HepG2 (cell line): ENCODE data around the gene NPDC1. TPM values are rescaled to one million over a fixed set of nuclear protein-coding genes. Genes with fewer than 3 reads are reported as not detected.

ENCODE experiments used
- ATAC-seq: fragments of 200-7000 bp; cut with Tn5 transposase; 3 replicates; pipeline ENCODE4 v1.9.1; 2020; ENCODE audit warnings: mild to moderate bottlenecking, moderate library complexity
- BruUV-seq: library from RNA; stranded (reverse); fragments of 400-500 nt; replicated peaks from 2 replicates; lab custom pipeline; 2021; lab: Mats Ljungman, UMichigan
- CTCF ChIA-PET: fragments of 300-600 bp; formaldehyde crosslinking; extraction: SDS; loops from one replicate; lab custom pipeline; 2021; ENCODE audit warnings: low total read pairs, inconsistent platforms, low intra/inter-chr PET ratio; lab: Yijun Ruan, JAX
- POLR2A ChIA-PET: fragments of 350-600 bp; sonication (Branson Sonifier 250); formaldehyde crosslinking; loops from one replicate; lab custom pipeline; 2020; ENCODE audit warnings: antibody characterized with exemption, inconsistent platforms; lab: Yijun Ruan, JAX
- DNase-seq: peaks from one replicate; pipeline ENCODE4 v3.0.0-alpha.2; 2015; ENCODE audit warnings: low spot score
- FAIRE-seq: peaks from 3 replicates; lab custom pipeline; 2011; peaks lifted over from hg19 to GRCh38; lab: Jason Lieb, UNC
- H2AFZ ChIP-seq: one replicate; pipeline ENCODE4 v1.6.1; 2011; ENCODE audit warnings: low read length, inconsistent platforms
- H3K27ac ChIP-seq: fragments of 300-600 bp; 3 replicates; pipeline ENCODE4 v1.8.0; 2011; ENCODE audit warnings: mixed run types, mild to moderate bottlenecking, mixed read lengths, low read length, inconsistent platforms; ENCODE audit not compliant: insufficient read depth; ENCODE audit errors: extremely low read length
- H3K27me3 ChIP-seq, 2 experiments: fragments of 200-600 bp in 1 of 2; 2 replicates in 1 of 2; 3 replicates in 1 of 2; pipeline versions ENCODE4 v1.6.0 to v1.8.0; 2011; ENCODE audit warnings: low read length in 2 of 2, mild to moderate bottlenecking in 2 of 2, moderate library complexity in 2 of 2, inconsistent platforms in 1 of 2; ENCODE audit not compliant: insufficient read depth in 2 of 2, control insufficient read depth in 1 of 2
- H3K36me3 ChIP-seq, 2 experiments: fragments of 200-600 bp in 1 of 2; replicated peaks in 1 of 2; 2 replicates in 1 of 2; 3 replicates in 1 of 2; pipeline versions ENCODE4 v1.5.1 to v1.8.0; 2011; ENCODE audit warnings: low read length in 2 of 2, inconsistent platforms in 1 of 2; ENCODE audit not compliant: insufficient read depth in 2 of 2, control insufficient read depth in 1 of 2
- H3K4me1 ChIP-seq: 2 replicates; pipeline ENCODE4 v1.5.1; 2012; ENCODE audit warnings: low read length, inconsistent platforms; ENCODE audit not compliant: insufficient read depth
- H3K4me2 ChIP-seq: 2 replicates; pipeline ENCODE4 v1.6.0; 2011; ENCODE audit warnings: low read depth, low read length, inconsistent platforms
- H3K4me3 ChIP-seq, 3 experiments: fragments of 200-600 bp in 1 of 3; sonication (generic), shearing (Covaris generic) in 1 of 3; replicated peaks in 1 of 3; 2 replicates each; pipeline ENCODE4 v1.5.1; 2011 to 2016; ENCODE audit warnings: low read length in 3 of 3, inconsistent platforms in 2 of 3, low read depth in 2 of 3, mild to moderate bottlenecking in 2 of 3, control low read depth in 1 of 3, mixed read lengths in 1 of 3; ENCODE audit not compliant: insufficient read depth in 1 of 3
- H3K79me2 ChIP-seq: one replicate; pipeline ENCODE4 v1.6.1; 2011; ENCODE audit warnings: low read length, inconsistent platforms; ENCODE audit not compliant: insufficient read depth
- H3K9ac ChIP-seq: 2 replicates; pipeline ENCODE4 v1.6.0; 2011; ENCODE audit warnings: mild to moderate bottlenecking, low read depth, low read length, inconsistent platforms; ENCODE audit not compliant: insufficient read depth
- H3K9me3 ChIP-seq: 2 replicates; pipeline ENCODE4 v1.5.1; 2012; ENCODE audit warnings: mild to moderate bottlenecking, low read length
- H4K20me1 ChIP-seq: 2 replicates; pipeline ENCODE4 v1.6.0; 2011; ENCODE audit warnings: inconsistent platforms, mild to moderate bottlenecking, low read length, moderate library complexity; ENCODE audit not compliant: insufficient read depth
- ATAD3A ChIP-seq: sonication (generic); formaldehyde crosslinking; IDR thresholded peaks from 2 replicates; pipeline ENCODE4 v1.4.0; 2020; ENCODE audit warnings: missing genetic modification reagents
- ATF7-NPFF ChIP-seq: sonication (generic); formaldehyde crosslinking; IDR thresholded peaks from 2 replicates; pipeline ENCODE4 v1.8.1; 2023; ENCODE audit warnings: mild to moderate bottlenecking, low read depth, missing genetic modification reagents, moderate library complexity
- CENPT ChIP-seq: sonication (generic); formaldehyde crosslinking; IDR thresholded peaks from 2 replicates; pipeline ENCODE4 v1.8.0; 2022; ENCODE audit warnings: low read depth, mild to moderate bottlenecking, moderate library complexity, missing genetic modification reagents
- ELF3 ChIP-seq: IDR thresholded peaks from 2 replicates; pipeline ENCODE4 v1.6.1; 2016; ENCODE audit warnings: missing genetic modification reagents, missing compliant biosample characterization
- HNRNPK ChIP-seq: fragments of 200-400 bp; formaldehyde crosslinking; IDR thresholded peaks from 2 replicates; pipeline ENCODE4 v1.6.1; 2018; ENCODE audit warnings: low read length, low read depth, moderate library complexity, mild to moderate bottlenecking; ENCODE audit not compliant: poor library complexity, severe bottlenecking
- HNRNPL ChIP-seq: fragments of 200-400 bp; formaldehyde crosslinking; IDR thresholded peaks from 2 replicates; pipeline ENCODE4 v1.6.1; 2017; ENCODE audit warnings: mild to moderate bottlenecking, low read depth, low read length
- JARID2 ChIP-seq: sonication (generic); formaldehyde crosslinking; IDR thresholded peaks from 2 replicates; pipeline ENCODE4 v1.8.1; 2023; ENCODE audit warnings: missing genetic modification reagents, inconsistent platforms; ENCODE audit not compliant: insufficient replicate concordance
- SCMH1 ChIP-seq: sonication (generic); formaldehyde crosslinking; IDR thresholded peaks from 2 replicates; pipeline ENCODE4 v1.9.0; 2021; ENCODE audit warnings: missing genetic modification reagents, mild to moderate bottlenecking, borderline replicate concordance
- XBP1 ChIP-seq: sonication (generic); formaldehyde crosslinking; IDR thresholded peaks from 2 replicates; pipeline ENCODE4 v1.5.0; 2020; ENCODE audit warnings: missing genetic modification reagents
- ZNF17 ChIP-seq: sonication (generic); formaldehyde crosslinking; IDR thresholded peaks from 2 replicates; pipeline ENCODE4 v1.5.0; 2020; ENCODE audit warnings: mild to moderate bottlenecking, missing genetic modification reagents
- ZNF230 ChIP-seq: sonication (generic); formaldehyde crosslinking; IDR thresholded peaks from 2 replicates; pipeline ENCODE4 v1.4.0; 2020; ENCODE audit warnings: mild to moderate bottlenecking, missing genetic modification reagents
- WGBS: methylation state at CpG from one replicate; pipeline ENCODE4 v1.1.6; 2017; ENCODE audit warnings: low lambda C conversion rate; 5-methylcytosine and 5-hydroxymethylcytosine counted together
- in situ Hi-C: cut with HindIII; loops from 2 replicates; pipeline ENCODE4 v1.10.0; 2017; ENCODE audit warnings: low pct_unique_long_range_greater_than_20kb; ENCODE audit not compliant: extremely low pct_ligation_motif_present
- intact Hi-C: fragments of 100-400 bp; cut with micrococcal nuclease; formaldehyde crosslinking; loops from one replicate; pipeline ENCODE4 v1.10.0; 2022; ENCODE audit not compliant: unreplicated experiment
- polyA plus RNA-seq, 8 experiments: library from polyadenylated mRNA; depleted of rRNA in 3 of 8; stranded (reverse) in 7 of 8; unstranded in 1 of 8; fragments of >200 nt; fragmentation: Illumina TruSeq in 4 of 8; extraction: Trizol in 4 of 8; gene quantifications; 2 replicates each; pipeline versions ENCODE4 v1.2.1 to v1.2.3, GENCODE V29; 2011 to 2016; ENCODE audit warnings: low read depth in 4 of 8, missing spikeins in 1 of 8, mixed read lengths in 1 of 8; ENCODE audit not compliant: insufficient read depth in 1 of 8
- total RNA-seq, 5 experiments: library from RNA; depleted of rRNA; stranded (reverse); fragments of >200 nt; fragmentation: Illumina TruSeq; extraction: Trizol; gene quantifications; 2 replicates each; pipeline ENCODE4 v1.2.3, GENCODE V29; 2016; ENCODE audit warnings: low read depth in 1 of 5
- TF ChIP-seq, protein P1 (sequence below): sonication (generic); formaldehyde crosslinking; IDR thresholded peaks from 2 replicates; pipeline ENCODE4 v1.4.0; 2020; ENCODE audit warnings: missing genetic modification reagents, borderline replicate concordance
- TF ChIP-seq, protein P2 (sequence below): sonication (generic); formaldehyde crosslinking; IDR thresholded peaks from 2 replicates; pipeline ENCODE4 v1.5.0; 2020; ENCODE audit warnings: mild to moderate bottlenecking, low read depth, missing genetic modification reagents, borderline replicate concordance
- TF ChIP-seq, protein P3 (sequence below): IDR thresholded peaks from 2 replicates; pipeline ENCODE4 v1.6.1; 2016

Gene NPDC1
- total and polyA plus RNA-seq, 2 of the 13 experiments (the other 11 are each of a cell fraction or from before 2014, with no cell fraction given), result 0.84 to 5.4 TPM

DNA sequence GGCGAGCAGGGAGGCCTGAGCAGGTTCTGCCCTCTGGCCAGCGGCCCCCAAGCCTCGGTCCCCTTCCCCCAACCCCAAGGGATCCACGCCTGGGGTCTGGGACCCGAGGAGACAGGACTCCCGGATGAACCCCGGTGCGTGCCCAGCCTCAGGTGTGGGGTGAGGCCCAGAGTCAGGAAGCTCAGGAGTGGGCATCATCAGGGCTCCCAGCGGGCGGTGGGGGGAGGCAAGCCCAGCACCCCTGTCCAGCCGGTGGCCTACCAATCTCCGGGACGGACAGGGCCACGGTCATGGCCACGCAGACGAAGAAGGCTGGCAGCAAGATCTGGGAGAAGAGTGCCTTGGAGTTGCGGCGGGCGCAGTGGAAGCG lies 32.4 kb downstream of the NPDC1 start (continued):
- TF ChIP-seq CENPT (CRISPR knock-in tag), result no peak
- TF ChIP-seq ATAD3A, result no peak

DNA sequence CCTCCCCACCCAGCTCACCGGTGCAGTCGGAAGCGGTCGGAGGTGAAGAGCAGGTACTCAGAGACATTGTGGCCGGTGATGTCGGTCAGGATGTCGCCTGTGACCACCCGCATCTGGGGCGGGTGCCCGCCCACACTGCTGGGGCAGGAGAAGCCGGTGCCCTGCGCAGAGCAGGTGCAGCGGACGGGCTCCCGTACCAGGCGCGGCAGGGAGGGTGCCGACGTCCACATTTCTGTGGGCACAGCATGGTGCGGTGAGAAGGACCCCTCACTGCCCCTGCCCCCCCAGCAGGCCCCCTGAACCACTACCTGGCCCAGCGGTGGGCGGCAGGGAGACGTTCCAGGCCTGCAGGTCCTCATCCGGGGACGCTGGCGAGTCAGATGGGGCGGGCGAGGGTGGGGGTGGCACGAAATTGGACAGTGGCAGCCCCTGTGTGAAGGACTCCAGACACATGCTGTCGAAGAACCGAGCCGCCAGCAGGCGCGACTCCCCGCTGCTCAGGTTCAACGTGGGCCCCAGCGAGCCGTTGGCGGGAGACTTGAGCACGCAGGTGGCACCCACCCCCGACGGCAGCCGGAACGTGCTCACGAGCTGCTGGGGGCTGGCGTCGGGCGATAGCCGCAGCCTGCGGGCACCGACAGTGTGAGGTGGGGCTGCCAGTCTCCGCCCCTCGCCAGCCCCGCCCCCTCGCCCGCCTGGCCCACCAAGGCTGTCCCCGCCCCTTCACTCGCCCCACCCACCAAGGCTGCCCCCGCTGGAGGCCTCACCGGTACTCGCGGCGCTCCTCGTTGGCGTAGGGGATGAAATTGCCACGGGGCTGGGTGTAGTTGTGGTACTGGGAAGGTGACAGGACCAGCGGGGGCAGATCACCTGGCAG lies 33.0 kb downstream of the NPDC1 start:
- POLR2A ChIA-PET, result no interaction called here

DNA sequence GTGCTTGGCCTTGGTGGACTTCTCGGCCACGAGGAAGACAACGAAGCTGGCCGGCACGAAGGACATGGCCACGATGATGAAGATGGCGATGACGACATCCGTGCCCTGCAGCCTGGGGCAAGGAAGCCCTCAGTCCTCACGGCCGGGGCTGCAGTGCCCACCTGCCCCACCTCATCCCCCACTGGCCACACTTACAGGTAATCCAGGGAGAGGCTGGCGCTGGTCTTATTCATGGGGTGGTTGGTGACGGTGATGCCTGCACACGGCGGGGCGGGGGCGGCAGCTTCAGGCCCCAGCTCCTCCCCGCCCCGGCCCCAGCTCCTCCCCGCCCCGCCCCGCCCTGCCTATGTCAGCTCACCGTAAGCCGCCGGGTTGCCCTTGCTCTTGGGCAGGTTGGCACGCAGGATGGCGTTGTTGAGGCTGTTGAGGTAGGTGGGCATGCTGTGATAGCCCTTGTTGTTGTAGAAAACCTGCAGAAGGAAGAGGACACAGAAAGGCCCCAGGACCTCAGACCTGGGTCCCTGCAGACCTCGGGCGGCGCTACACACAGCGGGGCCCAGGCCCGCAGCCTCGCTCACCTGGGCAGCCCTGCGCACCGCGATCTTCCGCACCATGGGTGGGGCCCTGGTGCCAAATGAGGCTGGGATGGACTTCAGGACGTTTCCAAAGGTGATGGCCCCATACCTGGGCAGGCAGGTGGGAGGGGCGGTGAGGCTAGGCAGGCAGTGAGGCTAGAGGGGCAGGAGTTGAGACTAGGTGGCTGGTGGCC lies 33.9 kb downstream of the NPDC1 start:
- CTCF ChIA-PET, result no interaction called here
- FAIRE-seq (no peak), DNase-seq (no peak), ATAC-seq (no peak)
- Histone ChIP-seq H3K36me3 (peaks cover 1 to 2% of the 10 kb centered on the region in 2 experiments; a peak in 1 of 5 replicates), H3K4me2 (no peak overlapping the region), H3K9me3 (no peaks in the 10 kb centered on the region), H3K27me3 (no peaks in the 10 kb centered on the region), H4K20me1 (no peaks in the 10 kb centered on the region), H2AFZ (no peak overlapping the region), H3K9ac (no peak overlapping the region), H3K4me1 (no peaks in the 10 kb centered on the region), H3K79me2 (no peaks in the 10 kb centered on the region), H3K4me3 (no peak overlapping the region), H3K27ac (no peak overlapping the region)
- in situ Hi-C loops, result no loop called here
- intact Hi-C loops, result no loop called here
- POLR2A ChIA-PET, result no interaction called here
- no TSS peak for BruUV-seq
- WGBS, result 91% methylated on average over 24 of the region's 39 CpGs
- no peak for TF ChIP-seq ZNF230 (CRISPR knock-in tag)
- TF ChIP-seq, protein P1, sequence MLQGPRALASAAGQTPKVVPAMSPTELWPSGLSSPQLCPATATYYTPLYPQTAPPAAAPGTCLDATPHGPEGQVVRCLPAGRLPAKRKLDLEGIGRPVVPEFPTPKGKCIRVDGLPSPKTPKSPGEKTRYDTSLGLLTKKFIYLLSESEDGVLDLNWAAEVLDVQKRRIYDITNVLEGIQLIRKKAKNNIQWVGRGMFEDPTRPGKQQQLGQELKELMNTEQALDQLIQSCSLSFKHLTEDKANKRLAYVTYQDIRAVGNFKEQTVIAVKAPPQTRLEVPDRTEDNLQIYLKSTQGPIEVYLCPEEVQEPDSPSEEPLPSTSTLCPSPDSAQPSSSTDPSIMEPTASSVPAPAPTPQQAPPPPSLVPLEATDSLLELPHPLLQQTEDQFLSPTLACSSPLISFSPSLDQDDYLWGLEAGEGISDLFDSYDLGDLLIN (CRISPR knock-in tag), result no peak
- TF ChIP-seq, protein P2, sequence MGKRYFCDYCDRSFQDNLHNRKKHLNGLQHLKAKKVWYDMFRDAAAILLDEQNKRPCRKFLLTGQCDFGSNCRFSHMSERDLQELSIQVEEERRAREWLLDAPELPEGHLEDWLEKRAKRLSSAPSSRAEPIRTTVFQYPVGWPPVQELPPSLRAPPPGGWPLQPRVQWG (CRISPR knock-in tag), result no peak
- TF ChIP-seq ZNF17, result no peak
- TF ChIP-seq, protein P3, sequence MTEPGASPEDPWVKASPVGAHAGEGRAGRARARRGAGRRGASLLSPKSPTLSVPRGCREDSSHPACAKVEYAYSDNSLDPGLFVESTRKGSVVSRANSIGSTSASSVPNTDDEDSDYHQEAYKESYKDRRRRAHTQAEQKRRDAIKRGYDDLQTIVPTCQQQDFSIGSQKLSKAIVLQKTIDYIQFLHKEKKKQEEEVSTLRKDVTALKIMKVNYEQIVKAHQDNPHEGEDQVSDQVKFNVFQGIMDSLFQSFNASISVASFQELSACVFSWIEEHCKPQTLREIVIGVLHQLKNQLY (CRISPR knock-in tag), result no peak
- no peak for TF ChIP-seq XBP1
- no peak for TF ChIP-seq SCMH1 (CRISPR knock-in tag)
- no peak for TF ChIP-seq HNRNPK
- TF ChIP-seq ELF3 (CRISPR knock-in tag), result no peak

More for the DNA sequence above, 33.0 kb downstream of the NPDC1 start:
- no peaks in the 10 kb centered on the region for H3K9me3 ChIP-seq
- CTCF ChIA-PET, result no interaction called here
- intact Hi-C loops (no loop called here), in situ Hi-C loops (no loop called here)
- ATAC-seq (no peak), FAIRE-seq (no peak), DNase-seq (no peak)
- BruUV-seq, result no TSS peak
- TF ChIP-seq JARID2 (CRISPR knock-in tag) (no peak), HNRNPL (0 out of 2 replicates have a peak, but pooled peaks have one; percentile 24), ATF7-NPFF (CRISPR knock-in tag) (no peak)
- no peak overlapping the region for H3K27ac ChIP-seq
- no peaks in the 10 kb centered on the region for H3K4me1 ChIP-seq
- H2AFZ ChIP-seq, result no peak overlapping the region
- H3K79me2 ChIP-seq, result no peaks in the 10 kb centered on the region
- H4K20me1 ChIP-seq, result no peaks in the 10 kb centered on the region
- H3K27me3 ChIP-seq, result no peaks in the 10 kb centered on the region
- H3K36me3 ChIP-seq, result peaks cover 1 to 2% of the 10 kb centered on the region in 2 experiments; a peak in 1 of 5 replicates
- WGBS, result 96% methylated on average over 24 of the region's 67 CpGs
- no peak overlapping the region for H3K4me3 ChIP-seq
- no peak overlapping the region for H3K4me2 ChIP-seq
- no peak overlapping the region for H3K9ac ChIP-seq
